Activated T-helper 1 cell treated with anti-CD3 and anti-CD28 coated beads, Interleukin-12 subunit alpha, Interleukin-12 subunit beta, Interleukin-2, Interleukin-4 antibody, amounts not matched to agents 30 ng/mL and 10 ng/mL and 1 ng/mL, durations not matched to agents 14 hours and 24 hours and 36 hours (primary cell): ENCODE results near the gene LNP1. TPM values are rescaled to one million over a fixed set of nuclear protein-coding genes. Genes with fewer than 3 reads are reported as not detected.
A peak's percentile ranks its signal among the peaks of the same experiment; 100 is the strongest.

Source experiments
- DNase-seq: peaks from one replicate; pipeline ENCODE4 v3.0.0; 2021; ENCODE audit warnings: low spot score
- H3K27ac Mint-ChIP-seq: one replicate; pipeline ENCODE4 v1.8.0; 2021; ENCODE audit warnings: mild to moderate bottlenecking, mixed read lengths
- H3K27me3 Mint-ChIP-seq: one replicate; pipeline ENCODE4 v1.8.0; 2022; ENCODE audit warnings: mild to moderate bottlenecking, moderate library complexity, mixed read lengths; ENCODE audit not compliant: insufficient read depth
- H3K36me3 Mint-ChIP-seq: one replicate; pipeline ENCODE4 v1.8.0; 2021; ENCODE audit warnings: low read depth, mixed read lengths
- H3K4me1 Mint-ChIP-seq: one replicate; pipeline ENCODE4 v1.8.0; 2021; ENCODE audit warnings: low read depth, mixed read lengths
- H3K4me3 Mint-ChIP-seq: one replicate; pipeline ENCODE4 v1.8.0; 2021; ENCODE audit warnings: mild to moderate bottlenecking, moderate library complexity, mixed read lengths
- H3K9me3 Mint-ChIP-seq: one replicate; pipeline ENCODE4 v1.8.0; 2021; ENCODE audit warnings: mixed read lengths
- intact Hi-C: fragments of 100-400 bp; cut with micrococcal nuclease; formaldehyde crosslinking; loops from one replicate; pipeline ENCODE4 v1.15.1; 2024
- total RNA-seq: library from RNA; stranded (reverse); gene quantifications from 2 replicates; pipeline ENCODE4 v1.2.3, GENCODE V29; 2022

The LNP1 gene
- total RNA-seq, 1 donor from 2014 or later = 2.6 TPM

GRCh38 chr3:100374521-100374920 is 26.8 kb upstream of the LNP1 start:
- Mint-ChIP-seq H3K27me3 (no peaks in the 10 kb centered on the region), H3K36me3 (peaks cover 30% of the 10 kb centered on the region), H3K4me1 (peaks cover 5% of the 10 kb centered on the region), H3K9me3 (no peaks in the 10 kb centered on the region), H3K27ac (no peak overlapping the region), H3K4me3 (no peak overlapping the region)
- intact Hi-C loops = no loop called here
- no peak for DNase-seq

- intact Hi-C loops = no loop called here
Measured at GRCh38 chr3:100376301-100376700, 25.0 kb upstream of the LNP1 start.

GRCh38 chr3:100384733-100385525 is 16.4 kb upstream of the LNP1 start:
- DNase-seq = no peak
- no peak overlapping the region for H3K27ac Mint-ChIP-seq
- H3K27me3 Mint-ChIP-seq = no peaks in the 10 kb centered on the region
- H3K4me3 Mint-ChIP-seq = no peak overlapping the region
- intact Hi-C loops = no loop called here
- peaks cover 13% of the 10 kb centered on the region for H3K9me3 Mint-ChIP-seq
- peaks cover 11% of the 10 kb centered on the region for H3K4me1 Mint-ChIP-seq
- peaks cover 32% of the 10 kb centered on the region for H3K36me3 Mint-ChIP-seq

More at GRCh38 chr3:100376301-100376700, 25.0 kb upstream of the LNP1 start:
- Mint-ChIP-seq H3K4me3 (no peak overlapping the region), H3K9me3 (no peaks in the 10 kb centered on the region), H3K27ac (no peak overlapping the region), H3K4me1 (peaks cover 5% of the 10 kb centered on the region), H3K36me3 (peaks cover 38% of the 10 kb centered on the region), H3K27me3 (no peaks in the 10 kb centered on the region)
- DNase-seq = no peak

- Mint-ChIP-seq H3K27ac (no peak overlapping the region), H3K9me3 (peaks cover 13% of the 10 kb centered on the region), H3K4me1 (peaks cover 11% of the 10 kb centered on the region), H3K27me3 (no peaks in the 10 kb centered on the region), H3K36me3 (peaks cover 32% of the 10 kb centered on the region), H3K4me3 (no peak overlapping the region)
- DNase-seq = no peak
- intact Hi-C loops = no loop called here
Measured at GRCh38 chr3:100386437-100387074, 14.8 kb upstream of the LNP1 start.

- Mint-ChIP-seq H3K36me3 (peaks cover 35% of the 10 kb centered on the region), H3K4me1 (peaks cover 16% of the 10 kb centered on the region), H3K9me3 (peaks cover 13% of the 10 kb centered on the region), H3K27me3 (no peaks in the 10 kb centered on the region), H3K4me3 (no peak overlapping the region), H3K27ac (no peak overlapping the region)
- DNase-seq = no peak
- intact Hi-C loops = no loop called here
Measured at GRCh38 chr3:100389025-100389424, 12.3 kb upstream of the LNP1 start.

GRCh38 chr3:100395679-100396431 is 5.5 kb upstream of the LNP1 start:
- Mint-ChIP-seq H3K9me3 (no peaks in the 10 kb centered on the region), H3K27me3 (peaks cover under 1% of the 10 kb centered on the region), H3K4me3 (no peak overlapping the region), H3K27ac (no peak overlapping the region), H3K36me3 (peaks cover 10% of the 10 kb centered on the region), H3K4me1 (peaks cover 32% of the 10 kb centered on the region)
- intact Hi-C loops = no loop called here
- DNase-seq = no peak

- Mint-ChIP-seq H3K4me1 (peaks cover 42% of the 10 kb centered on the region), H3K36me3 (peaks cover 10% of the 10 kb centered on the region), H3K9me3 (no peaks in the 10 kb centered on the region), H3K4me3 (no peak overlapping the region), H3K27ac (no peak overlapping the region), H3K27me3 (peaks cover 2% of the 10 kb centered on the region)
- DNase-seq = no peak
- intact Hi-C loops = no loop called here
Measured at GRCh38 chr3:100396967-100397366, 4.4 kb upstream of the LNP1 start.

GRCh38 chr3:100399341-100400071 is 1.8 kb upstream of the LNP1 start:
- Mint-ChIP-seq H3K36me3 (peaks cover 7% of the 10 kb centered on the region), H3K9me3 (no peaks in the 10 kb centered on the region), H3K4me3 (peak overlapping the region; percentile 96), H3K4me1 (peaks cover 58% of the 10 kb centered on the region), H3K27ac (peak overlapping the region; percentile 71), H3K27me3 (peaks cover 2% of the 10 kb centered on the region)
- no peak for DNase-seq
- intact Hi-C loops = loop anchor here (2.0 to 5.0 kb wide), 10 partner anchors 81 to 1379 kb away; partner anchors contain the start of genes CEP97, NXPE3, PCNP and SENP7

GRCh38 chr3:100400419-100400779 is 940 bp upstream of the LNP1 start:
- H3K4me3 Mint-ChIP-seq = peak overlapping the region; percentile 96
- peaks cover 2% of the 10 kb centered on the region for H3K27me3 Mint-ChIP-seq
- no peaks in the 10 kb centered on the region for H3K9me3 Mint-ChIP-seq
- H3K4me1 Mint-ChIP-seq = peaks cover 60% of the 10 kb centered on the region
- DNase-seq = peak; percentile 38
- peaks cover 10% of the 10 kb centered on the region for H3K36me3 Mint-ChIP-seq
- intact Hi-C loops = loop anchor here (2.0 to 5.0 kb wide), 10 partner anchors 82 to 1378 kb away; partner anchors contain the start of genes CEP97, NXPE3, PCNP and SENP7
- H3K27ac Mint-ChIP-seq = peak overlapping the region; percentile 78

GRCh38 chr3:100401674-100402041 is 319 bp downstream of the LNP1 start:
- H3K4me3 Mint-ChIP-seq = peak overlapping the region; percentile 96
- H3K9me3 Mint-ChIP-seq = no peaks in the 10 kb centered on the region
- peaks cover 2% of the 10 kb centered on the region for H3K27me3 Mint-ChIP-seq
- intact Hi-C loops = loop anchor here (1.0 to 5.0 kb wide), 15 partner anchors 67 to 1377 kb away; partner anchors contain the start of genes CEP97, NIT2, NXPE3 and PCNP
- DNase-seq = peak; percentile 42
- peaks cover 58% of the 10 kb centered on the region for H3K4me1 Mint-ChIP-seq
- peaks cover 12% of the 10 kb centered on the region for H3K36me3 Mint-ChIP-seq
- peak overlapping the region; percentile 99 for H3K27ac Mint-ChIP-seq

GRCh38 chr3:100402256-100402655 is 917 bp downstream of the LNP1 start:
- H3K4me1 Mint-ChIP-seq = peaks cover 56% of the 10 kb centered on the region

GRCh38 chr3:100402891-100403290 is 1.6 kb downstream of the LNP1 start:
- Mint-ChIP-seq H3K27me3 (peaks cover 2% of the 10 kb centered on the region), H3K4me3 (peak overlapping the region; percentile 96), H3K4me1 (peaks cover 56% of the 10 kb centered on the region), H3K27ac (peak overlapping the region; percentile 19), H3K9me3 (peaks cover 8% of the 10 kb centered on the region), H3K36me3 (peaks cover 19% of the 10 kb centered on the region)
- intact Hi-C loops = loop anchor here (5.0 kb wide), 2 partner anchors 331 to 571 kb away; no protein-coding TSS in a partner anchor
- DNase-seq = no peak

More at GRCh38 chr3:100402256-100402655, 917 bp downstream of the LNP1 start:
- DNase-seq = no peak
- H3K9me3 Mint-ChIP-seq = peaks cover 2% of the 10 kb centered on the region
- peaks cover 14% of the 10 kb centered on the region for H3K36me3 Mint-ChIP-seq
- peak overlapping the region; percentile 99 for H3K27ac Mint-ChIP-seq
- H3K27me3 Mint-ChIP-seq = peaks cover 2% of the 10 kb centered on the region
- peak overlapping the region; percentile 96 for H3K4me3 Mint-ChIP-seq
- intact Hi-C loops = loop anchor here (5.0 kb wide), 2 partner anchors 330 to 570 kb away; no protein-coding TSS in a partner anchor
